GM21723 (cell line): ENCODE measurements around the gene TDP1.
"Not testable (repeated sequence)": the region's sequence is repeated elsewhere in the genome, so short reads cannot be mapped to it uniquely, and the experiment has no call there.

Experiments
- ATAC-seq: cut with Tn5 transposase; IDR thresholded peaks from one replicate; pipeline ENCODE4 v1.9.1; 2021; ENCODE audit warnings: mild to moderate bottlenecking, moderate library complexity; ENCODE audit not compliant: unreplicated experiment

Gene TDP1

DNA sequence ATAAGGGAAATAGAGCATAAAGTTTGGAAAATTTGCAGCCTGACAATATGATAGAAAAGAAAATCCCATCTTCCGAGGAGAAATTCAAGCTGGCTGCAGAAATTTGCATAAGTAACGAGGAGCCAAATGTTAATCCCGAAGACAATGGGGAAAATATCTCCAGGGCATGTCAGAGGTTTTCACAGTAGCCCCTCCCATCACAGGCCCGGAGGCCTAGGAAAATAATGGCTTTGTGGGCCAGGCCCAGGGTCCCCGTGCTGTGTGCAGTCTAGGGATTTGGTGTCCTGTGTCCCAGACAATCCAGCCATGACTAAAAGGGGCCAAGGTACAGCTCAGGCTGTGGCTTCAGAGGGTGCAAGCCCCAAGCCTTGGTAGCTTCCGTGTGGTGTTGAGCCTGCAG, 133.8 kb downstream of the TDP1 start:
- not testable (repeated sequence) for ATAC-seq

GRCh38 chr14:90091393-90091792, 135.7 kb downstream of the TDP1 start:
- ATAC-seq: no peak

DNA sequence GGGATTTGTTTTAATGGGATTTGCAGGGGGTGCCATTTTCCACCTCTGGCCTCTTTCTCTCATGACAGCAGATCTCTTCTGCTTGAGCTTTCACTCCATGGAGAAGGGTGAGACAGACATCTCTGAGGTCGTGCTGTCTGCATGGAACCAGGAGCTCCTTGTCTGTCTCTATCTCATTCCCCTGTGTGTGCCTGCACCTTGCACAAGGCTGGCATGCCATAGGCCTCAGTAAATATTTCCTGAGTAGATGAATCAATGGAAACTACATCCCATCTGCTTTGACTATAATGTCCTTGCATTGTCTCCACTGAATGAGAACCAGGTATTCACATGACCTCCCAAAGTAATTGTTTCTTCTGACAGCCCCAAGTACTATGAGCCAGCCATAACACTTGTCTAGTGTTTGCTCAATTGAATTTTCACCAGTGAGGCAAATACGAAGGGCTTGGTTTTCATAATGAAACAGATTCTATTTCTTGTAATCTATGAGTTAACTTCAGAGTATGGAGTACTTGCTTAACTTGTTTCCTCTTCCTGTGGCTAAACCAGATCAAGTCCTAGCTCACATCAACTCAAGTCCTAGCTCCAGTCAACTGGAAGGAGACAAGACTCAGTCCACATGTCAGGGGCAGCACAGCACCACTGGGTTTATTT, 138.3 kb downstream of the TDP1 start:
- ATAC-seq: no peak
